Neural progenitor cell (in vitro differentiated cells): ENCODE results near the gene RAPGEF5. TPM values are rescaled to one million over a fixed set of nuclear protein-coding genes. Genes with fewer than 3 reads are reported as not detected.

Experiments used
- DNase-seq: peaks from one replicate; pipeline ENCODE4 v3.0.0-alpha.2; 2016; ENCODE audit warnings: low spot score
- H2AFZ ChIP-seq: fragments of 200-600 bp; sonication (generic); replicated peaks from 2 replicates; pipeline ENCODE4 v1.6.1; 2016; ENCODE audit warnings: antibody characterized with exemption
- H3F3A ChIP-seq: fragments of 200-600 bp; sonication (generic); 2 replicates; pipeline ENCODE4 v1.6.1; 2016; ENCODE audit warnings: antibody characterized with exemption, low read depth
- H3K27ac ChIP-seq: fragments of 200-600 bp; sonication (generic); 2 replicates; pipeline ENCODE4 v1.5.1; 2016; ENCODE audit warnings: mild to moderate bottlenecking
- H3K27me3 ChIP-seq: fragments of 200-600 bp; sonication (generic); 2 replicates; pipeline ENCODE4 v1.6.1; 2016; ENCODE audit warnings: mild to moderate bottlenecking, moderate library complexity
- H3K36me3 ChIP-seq: fragments of 200-600 bp; sonication (generic); 2 replicates; pipeline ENCODE4 v1.5.1; 2016
- H3K4me1 ChIP-seq: fragments of 200-600 bp; sonication (generic); 2 replicates; pipeline ENCODE4 v1.6.1; 2016; ENCODE audit warnings: mixed run types
- H3K4me2 ChIP-seq: fragments of 200-600 bp; sonication (generic); 2 replicates; pipeline ENCODE4 v1.6.1; 2016
- H3K4me3 ChIP-seq: fragments of 200-600 bp; sonication (generic); 2 replicates; pipeline ENCODE4 v1.5.1; 2016
- H3K79me2 ChIP-seq: fragments of 200-600 bp; sonication (generic); 2 replicates; pipeline ENCODE4 v1.6.1; 2016; ENCODE audit warnings: low read depth
- H3K9ac ChIP-seq: fragments of 200-600 bp; sonication (generic); 2 replicates; pipeline ENCODE4 v1.6.1; 2016
- H3K9me3 ChIP-seq: fragments of 200-600 bp; sonication (generic); 2 replicates; pipeline ENCODE4 v1.5.1; 2016; ENCODE audit warnings: low read depth
- H4K20me1 ChIP-seq: fragments of 200-600 bp; sonication (generic); 2 replicates; pipeline ENCODE4 v1.6.1; 2016; ENCODE audit warnings: low read depth
- H3K27ac Mint-ChIP-seq: 3 replicates; pipeline ENCODE4 v1.8.0; 2021; ENCODE audit warnings: mixed read lengths
- H3K27me3 Mint-ChIP-seq: 2 replicates; pipeline ENCODE4 v1.8.0; 2022; ENCODE audit warnings: low read depth, mild to moderate bottlenecking, inconsistent platforms, moderate library complexity, mixed read lengths; ENCODE audit not compliant: insufficient read depth
- H3K36me3 Mint-ChIP-seq: 3 replicates; pipeline ENCODE4 v1.8.0; 2021; ENCODE audit warnings: mixed read lengths
- H3K4me1 Mint-ChIP-seq: 3 replicates; pipeline ENCODE4 v1.8.0; 2021; ENCODE audit warnings: mixed read lengths
- H3K4me3 Mint-ChIP-seq: 3 replicates; pipeline ENCODE4 v1.8.0; 2021; ENCODE audit warnings: mild to moderate bottlenecking, moderate library complexity, mixed read lengths
- H3K9me3 Mint-ChIP-seq: 3 replicates; pipeline ENCODE4 v1.8.0; 2020; ENCODE audit warnings: mixed read lengths
- EZH2 ChIP-seq: fragments of 200-600 bp; sonication (generic); IDR thresholded peaks from 2 replicates; pipeline ENCODE4 v1.6.1; 2017; ENCODE audit warnings: antibody characterized with exemption, mild to moderate bottlenecking, moderate library complexity
- EZH2phosphoT487 ChIP-seq: fragments of 200-600 bp; sonication (generic); IDR thresholded peaks from 2 replicates; pipeline ENCODE4 v1.6.1; 2017; ENCODE audit warnings: antibody characterized with exemption
- total RNA-seq: library from RNA; depleted of rRNA; stranded (reverse); fragments of >200 nt; gene quantifications from 2 replicates; pipeline ENCODE4 v1.2.3, GENCODE V29; 2015; ENCODE audit warnings: low replicate concordance
- TF ChIP-seq, protein P1 (sequence below): fragments of 200-600 bp; sonication (generic); IDR thresholded peaks from 2 replicates; pipeline ENCODE4 v1.5.1; 2017; ENCODE audit warnings: antibody characterized with exemption, mild to moderate bottlenecking

The RAPGEF5 gene
- total RNA-seq, 1 donor from 2014 or later = 5.7 TPM

DNA sequence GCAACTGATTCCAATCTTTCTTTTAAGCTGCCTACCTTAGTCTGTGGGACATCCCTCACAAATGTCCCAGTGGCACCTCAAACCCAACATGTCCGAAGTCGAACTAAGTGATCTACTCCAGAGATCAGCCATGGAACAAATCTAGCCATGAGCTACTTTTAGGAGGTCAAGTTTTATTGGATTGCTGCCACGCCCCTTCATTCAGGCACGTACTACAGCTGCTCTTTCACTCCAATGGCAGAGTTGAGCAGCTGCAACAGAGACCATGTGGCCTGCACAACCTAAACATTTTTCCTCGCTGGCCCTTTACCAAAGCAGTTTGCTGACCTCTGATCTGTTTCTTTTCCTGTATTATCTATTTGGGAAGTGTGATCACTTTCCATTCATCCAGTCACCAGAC is 218.8 kb downstream of the RAPGEF5 start:
- Mint-ChIP-seq H3K4me3 (peak overlapping the region; percentile 35), H3K27me3 (peaks cover 3% of the 10 kb centered on the region), H3K9me3 (peaks cover 14% of the 10 kb centered on the region), H3K4me1 (peaks cover 55% of the 10 kb centered on the region), H3K36me3 (peaks cover 49% of the 10 kb centered on the region), H3K27ac (peak overlapping the region; percentile 57)
- H4K20me1 ChIP-seq = no peaks in the 10 kb centered on the region
- no peak for DNase-seq
- H3K27ac ChIP-seq = no peak overlapping the region
- H3K4me2 ChIP-seq = no peak overlapping the region
- no peaks in the 10 kb centered on the region for H3K27me3 ChIP-seq
- no peaks in the 10 kb centered on the region for H3K79me2 ChIP-seq
- peaks cover 47% of the 10 kb centered on the region for H3K4me1 ChIP-seq
- no peak overlapping the region for H3K9ac ChIP-seq
- no peaks in the 10 kb centered on the region for H3K36me3 ChIP-seq
- no peaks in the 10 kb centered on the region for H3K9me3 ChIP-seq
- peaks cover 27% of the 10 kb centered on the region for H3F3A ChIP-seq
- TF ChIP-seq, protein P1, sequence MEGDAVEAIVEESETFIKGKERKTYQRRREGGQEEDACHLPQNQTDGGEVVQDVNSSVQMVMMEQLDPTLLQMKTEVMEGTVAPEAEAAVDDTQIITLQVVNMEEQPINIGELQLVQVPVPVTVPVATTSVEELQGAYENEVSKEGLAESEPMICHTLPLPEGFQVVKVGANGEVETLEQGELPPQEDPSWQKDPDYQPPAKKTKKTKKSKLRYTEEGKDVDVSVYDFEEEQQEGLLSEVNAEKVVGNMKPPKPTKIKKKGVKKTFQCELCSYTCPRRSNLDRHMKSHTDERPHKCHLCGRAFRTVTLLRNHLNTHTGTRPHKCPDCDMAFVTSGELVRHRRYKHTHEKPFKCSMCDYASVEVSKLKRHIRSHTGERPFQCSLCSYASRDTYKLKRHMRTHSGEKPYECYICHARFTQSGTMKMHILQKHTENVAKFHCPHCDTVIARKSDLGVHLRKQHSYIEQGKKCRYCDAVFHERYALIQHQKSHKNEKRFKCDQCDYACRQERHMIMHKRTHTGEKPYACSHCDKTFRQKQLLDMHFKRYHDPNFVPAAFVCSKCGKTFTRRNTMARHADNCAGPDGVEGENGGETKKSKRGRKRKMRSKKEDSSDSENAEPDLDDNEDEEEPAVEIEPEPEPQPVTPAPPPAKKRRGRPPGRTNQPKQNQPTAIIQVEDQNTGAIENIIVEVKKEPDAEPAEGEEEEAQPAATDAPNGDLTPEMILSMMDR = no peak
- TF ChIP-seq EZH2 (no peak), EZH2phosphoT487 (no peak)
- no peak overlapping the region for H2AFZ ChIP-seq
- H3K4me3 ChIP-seq = no peak overlapping the region

DNA sequence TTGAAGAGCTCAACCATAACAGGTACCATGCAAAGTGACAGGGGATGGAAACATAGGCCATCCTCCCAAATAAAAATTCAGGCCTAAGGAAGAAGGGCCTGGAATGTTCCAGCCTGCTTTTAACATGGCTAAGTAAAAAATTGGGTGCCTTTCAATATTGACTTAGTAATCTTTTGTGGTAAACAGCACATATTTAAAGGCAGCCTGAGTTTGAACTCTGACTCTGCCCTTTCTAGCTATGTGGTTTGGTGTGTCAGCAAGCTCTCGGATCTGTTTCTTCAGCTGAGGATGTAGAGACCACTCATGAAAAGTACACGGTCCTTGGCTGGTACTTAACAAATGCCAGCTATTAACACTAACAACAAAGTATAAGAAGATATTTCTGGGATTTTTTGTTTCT is 219.5 kb downstream of the RAPGEF5 start:
- H3K36me3 ChIP-seq = no peaks in the 10 kb centered on the region
- no peak for TF ChIP-seq EZH2
- TF ChIP-seq EZH2phosphoT487 = no peak
- TF ChIP-seq, protein P1 = no peak

DNA sequence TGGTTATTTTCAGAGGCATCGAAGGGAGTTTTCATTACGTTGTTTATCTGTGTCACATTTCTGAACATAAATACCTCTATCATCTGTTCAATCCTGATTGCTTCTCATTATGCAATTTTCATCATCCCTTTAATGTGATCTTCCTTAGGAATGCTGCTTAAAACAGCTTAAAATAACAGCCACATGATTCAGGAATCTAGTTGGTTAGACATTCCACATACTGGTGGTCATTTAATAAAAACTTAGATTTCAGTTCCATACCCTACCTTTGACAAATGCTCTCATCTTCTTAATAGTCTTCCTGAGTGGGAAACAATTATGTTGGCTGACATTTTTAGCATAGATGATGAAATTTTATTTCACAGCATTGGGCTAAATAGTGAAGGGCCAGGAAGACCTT is 219.9 kb downstream of the RAPGEF5 start:
- H3K4me1 ChIP-seq = peaks cover 45% of the 10 kb centered on the region
- H3K9ac ChIP-seq = no peak overlapping the region
- no peak overlapping the region for H2AFZ ChIP-seq
- peaks cover 49% of the 10 kb centered on the region for H3K4me1 Mint-ChIP-seq
- no peak for DNase-seq
- H3K27me3 ChIP-seq = no peaks in the 10 kb centered on the region
- H3K9me3 Mint-ChIP-seq = peaks cover 14% of the 10 kb centered on the region
- no peak overlapping the region for H3K27ac ChIP-seq
- no peak overlapping the region for H3K27ac Mint-ChIP-seq
- no peak overlapping the region for H3K4me3 ChIP-seq
- TF ChIP-seq EZH2 (no peak), EZH2phosphoT487 (no peak)
- TF ChIP-seq, protein P1 = no peak
- H4K20me1 ChIP-seq = no peaks in the 10 kb centered on the region
- peaks cover 3% of the 10 kb centered on the region for H3K27me3 Mint-ChIP-seq
- no peak overlapping the region for H3K4me2 ChIP-seq
- H3K4me3 Mint-ChIP-seq = no peak overlapping the region
- H3F3A ChIP-seq = peaks cover 27% of the 10 kb centered on the region
- H3K36me3 Mint-ChIP-seq = peaks cover 50% of the 10 kb centered on the region
- no peaks in the 10 kb centered on the region for H3K9me3 ChIP-seq
- H3K79me2 ChIP-seq = no peaks in the 10 kb centered on the region
- H3K36me3 ChIP-seq = no peaks in the 10 kb centered on the region

More for the DNA sequence above, 219.5 kb downstream of the RAPGEF5 start:
- H3K9me3 Mint-ChIP-seq = peaks cover 14% of the 10 kb centered on the region
- Histone ChIP-seq H3K4me3 (no peak overlapping the region), H3K79me2 (no peaks in the 10 kb centered on the region), H3K4me1 (peaks cover 46% of the 10 kb centered on the region), H4K20me1 (no peaks in the 10 kb centered on the region), H3K9ac (no peak overlapping the region), H2AFZ (no peak overlapping the region), H3F3A (peaks cover 27% of the 10 kb centered on the region), H3K4me2 (no peak overlapping the region), H3K27ac (no peak overlapping the region), H3K9me3 (no peaks in the 10 kb centered on the region), H3K27me3 (no peaks in the 10 kb centered on the region)
- H3K4me3 Mint-ChIP-seq = no peak overlapping the region
- H3K27me3 Mint-ChIP-seq = peaks cover 3% of the 10 kb centered on the region
- no peak for DNase-seq
- H3K4me1 Mint-ChIP-seq = peaks cover 53% of the 10 kb centered on the region
- peaks cover 51% of the 10 kb centered on the region for H3K36me3 Mint-ChIP-seq
- no peak overlapping the region for H3K27ac Mint-ChIP-seq
